Measurements from ENCODE around the gene LEMD1. TPM values are rescaled to one million over a fixed set of nuclear protein-coding genes. Genes with fewer than 3 reads are reported as not detected.
A peak's percentile ranks its signal among the peaks of the same experiment; 100 is the strongest.

The LEMD1 gene
- total RNA-seq, 1 donor = not detected

- no peak overlapping the region for H3K4me2 ChIP-seq (ENCODE audit: insufficient read depth, low read length)
- peaks cover 6% of the 10 kb centered on the region for H4K20me1 ChIP-seq (ENCODE audit: insufficient read depth, low read length)
- no peak for TF ChIP-seq CTCF (IDR thresholded peaks at IDR 0.05; ENCODE audit: extremely low read depth, low read depth, low read length)
- peaks cover 56% of the 10 kb centered on the region for H3K27me3 ChIP-seq (ENCODE audit: insufficient read depth, low read length)
- no peak overlapping the region for H3K27ac ChIP-seq (ENCODE audit: low read depth, low read length)
- H3K79me2 ChIP-seq (ENCODE audit: insufficient read depth, low read length) = no peaks in the 10 kb centered on the region
- DNase-seq (ENCODE audit: insufficient read length, low spot score, missing footprints) = no peak
- no peaks in the 10 kb centered on the region for H3K4me1 ChIP-seq (ENCODE audit: insufficient read depth, low read length)
- H3K9me3 ChIP-seq (ENCODE audit: low read depth, low read length) = no peaks in the 10 kb centered on the region
- no peak overlapping the region for H3K4me3 ChIP-seq (ENCODE audit: insufficient read depth, low read length)
- H3K36me3 ChIP-seq (ENCODE audit: insufficient read depth, low read length) = no peaks in the 10 kb centered on the region
- no peak overlapping the region for H2AFZ ChIP-seq (ENCODE audit: low read length)
Observed at GRCh38 chr1:205441318-205441633, 19.4 kb upstream of the LEMD1 start.

- Histone ChIP-seq H4K20me1 (ENCODE audit: insufficient read depth, low read length) (peaks cover 6% of the 10 kb centered on the region), H3K27ac (ENCODE audit: low read depth, low read length) (no peak overlapping the region), H3K36me3 (ENCODE audit: insufficient read depth, low read length) (no peaks in the 10 kb centered on the region), H3K4me3 (ENCODE audit: insufficient read depth, low read length) (no peak overlapping the region), H3K27me3 (ENCODE audit: insufficient read depth, low read length) (peaks cover 62% of the 10 kb centered on the region), H3K4me2 (ENCODE audit: insufficient read depth, low read length) (no peak overlapping the region), H3K79me2 (ENCODE audit: insufficient read depth, low read length) (no peaks in the 10 kb centered on the region), H3K9me3 (ENCODE audit: low read depth, low read length) (no peaks in the 10 kb centered on the region), H3K4me1 (ENCODE audit: insufficient read depth, low read length) (no peaks in the 10 kb centered on the region), H2AFZ (ENCODE audit: low read length) (no peak overlapping the region)
- peak; percentile 84 for DNase-seq (ENCODE audit: insufficient read length, low spot score, missing footprints)
- TF ChIP-seq CTCF (IDR thresholded peaks at IDR 0.05; ENCODE audit: extremely low read depth, low read depth, low read length) = no peak
Observed at GRCh38 chr1:205440476-205441317, 18.8 kb upstream of the LEMD1 start.

- no peak for TF ChIP-seq CTCF (IDR thresholded peaks at IDR 0.05; ENCODE audit: extremely low read depth, low read depth, low read length)
- H3K36me3 ChIP-seq (ENCODE audit: insufficient read depth, low read length) = no peaks in the 10 kb centered on the region
Observed at GRCh38 chr1:205440121-205440475, 18.2 kb upstream of the LEMD1 start.

GRCh38 chr1:205438213-205439158 is 16.6 kb upstream of the LEMD1 start:
- no peaks in the 10 kb centered on the region for H3K9me3 ChIP-seq (ENCODE audit: low read depth, low read length)
- no peak overlapping the region for H3K27ac ChIP-seq (ENCODE audit: low read depth, low read length)
- H3K4me2 ChIP-seq (ENCODE audit: insufficient read depth, low read length) = peak overlapping the region; percentile 30
- H3K27me3 ChIP-seq (ENCODE audit: insufficient read depth, low read length) = peaks cover 78% of the 10 kb centered on the region
- H3K36me3 ChIP-seq (ENCODE audit: insufficient read depth, low read length) = no peaks in the 10 kb centered on the region
- no peak overlapping the region for H3K4me3 ChIP-seq (ENCODE audit: insufficient read depth, low read length)
- TF ChIP-seq CTCF (IDR thresholded peaks at IDR 0.05; ENCODE audit: extremely low read depth, low read depth, low read length) = peak; percentile 58
- H3K79me2 ChIP-seq (ENCODE audit: insufficient read depth, low read length) = no peaks in the 10 kb centered on the region
- peak; percentile 98 for DNase-seq (ENCODE audit: insufficient read length, low spot score, missing footprints)
- H3K4me1 ChIP-seq (ENCODE audit: insufficient read depth, low read length) = no peaks in the 10 kb centered on the region
- no peak overlapping the region for H2AFZ ChIP-seq (ENCODE audit: low read length)
- peaks cover 6% of the 10 kb centered on the region for H4K20me1 ChIP-seq (ENCODE audit: insufficient read depth, low read length)

More at GRCh38 chr1:205440121-205440475, 18.2 kb upstream of the LEMD1 start:
- H4K20me1 ChIP-seq (ENCODE audit: insufficient read depth, low read length) = peaks cover 6% of the 10 kb centered on the region
- H3K27ac ChIP-seq (ENCODE audit: low read depth, low read length) = no peak overlapping the region
- H2AFZ ChIP-seq (ENCODE audit: low read length) = no peak overlapping the region
- H3K27me3 ChIP-seq (ENCODE audit: insufficient read depth, low read length) = peaks cover 68% of the 10 kb centered on the region
- H3K4me2 ChIP-seq (ENCODE audit: insufficient read depth, low read length) = no peak overlapping the region
- DNase-seq (ENCODE audit: insufficient read length, low spot score, missing footprints) = no peak
- no peaks in the 10 kb centered on the region for H3K79me2 ChIP-seq (ENCODE audit: insufficient read depth, low read length)
- H3K4me3 ChIP-seq (ENCODE audit: insufficient read depth, low read length) = no peak overlapping the region
- no peaks in the 10 kb centered on the region for H3K9me3 ChIP-seq (ENCODE audit: low read depth, low read length)
- no peaks in the 10 kb centered on the region for H3K4me1 ChIP-seq (ENCODE audit: insufficient read depth, low read length)

All from osteoblast (primary cell).